CD14-positive monocyte (primary cell): ENCODE data around the gene HHIPL1. TPM values are rescaled to one million over a fixed set of nuclear protein-coding genes. Genes with fewer than 3 reads are reported as not detected.
A peak's percentile ranks its signal among the peaks of the same experiment; 100 is the strongest.

Experiments
- DNase-seq, 3 donors: peaks; one replicate each; pipeline ENCODE4 v3.0.0-alpha.2; 2011 to 2022
- H2AFZ ChIP-seq: 2 replicates; pipeline ENCODE4 v1.6.0; 2012; ENCODE audit warnings: mild to moderate bottlenecking, low read depth, low read length, inconsistent platforms; ENCODE audit not compliant: insufficient read depth, poor library complexity, severe bottlenecking
- H3K27ac ChIP-seq, 2 donors: 1 replicate in 1 of 2; 2 replicates in 1 of 2; pipeline ENCODE4 v1.5.1; 2012 to 2013; ENCODE audit warnings: low read length in 2 of 2, control low read depth in 1 of 2, inconsistent platforms in 1 of 2, low read depth in 1 of 2, mild to moderate bottlenecking in 1 of 2
- H3K27me3 ChIP-seq, 2 donors: one replicate each; pipeline versions ENCODE4 v1.6.0 to v1.6.1; 2011 to 2013; ENCODE audit warnings: low read length in 2 of 2; ENCODE audit not compliant: control insufficient read depth in 2 of 2, insufficient read depth in 2 of 2
- H3K36me3 ChIP-seq, 2 donors: replicated peaks in 1 of 2; 1 replicate in 1 of 2; 2 replicates in 1 of 2; pipeline versions ENCODE4 v1.5.1 to v1.6.1; 2012 to 2013; ENCODE audit warnings: low read length in 2 of 2, control low read depth in 1 of 2, inconsistent platforms in 1 of 2, mild to moderate bottlenecking in 1 of 2; ENCODE audit not compliant: insufficient read depth in 2 of 2, control insufficient read depth in 1 of 2
- H3K4me1 ChIP-seq, 2 donors: 1 replicate in 1 of 2; 2 replicates in 1 of 2; pipeline versions ENCODE4 v1.5.1 to v1.6.1; 2012 to 2013; ENCODE audit warnings: low read length in 2 of 2, control low read depth in 1 of 2, inconsistent platforms in 1 of 2, mild to moderate bottlenecking in 1 of 2, moderate library complexity in 1 of 2; ENCODE audit not compliant: insufficient read depth in 2 of 2, control insufficient read depth in 1 of 2
- H3K4me2 ChIP-seq: replicated peaks from 2 replicates; pipeline ENCODE3; 2012; ENCODE audit warnings: low read length, moderate library complexity, mild to moderate bottlenecking; ENCODE audit not compliant: poor library complexity, severe bottlenecking; ENCODE audit errors: extremely low read depth
- H3K4me3 ChIP-seq, 3 experiments: fragments of 200-600 bp in 1 of 3; sonication (generic) in 1 of 3; replicated peaks in 1 of 3; 1 replicate in 2 of 3; 2 replicates in 1 of 3; pipeline ENCODE4 v1.5.1; 2011 to 2013; ENCODE audit warnings: low read length in 3 of 3, mild to moderate bottlenecking in 3 of 3, control low read depth in 2 of 3, low read depth in 2 of 3, inconsistent platforms in 1 of 3, moderate library complexity in 1 of 3
- H3K79me2 ChIP-seq: 2 replicates; pipeline ENCODE4 v1.6.0; 2012; ENCODE audit warnings: mild to moderate bottlenecking, control low read depth, inconsistent platforms, low read length, moderate library complexity; ENCODE audit not compliant: insufficient read depth
- H3K9ac ChIP-seq: 2 replicates; pipeline ENCODE4 v1.6.0; 2017; ENCODE audit warnings: low read length, mild to moderate bottlenecking; ENCODE audit not compliant: insufficient read depth, poor library complexity, severe bottlenecking
- H3K9me3 ChIP-seq, 2 donors: replicated peaks in 1 of 2; 1 replicate in 1 of 2; 2 replicates in 1 of 2; pipeline versions ENCODE4 v1.5.1 to v1.6.1; 2012 to 2013; ENCODE audit warnings: low read length in 2 of 2, control low read depth in 1 of 2; ENCODE audit not compliant: control insufficient read depth in 1 of 2, insufficient read depth in 1 of 2
- H4K20me1 ChIP-seq: 2 replicates; pipeline ENCODE4 v1.6.0; 2012; ENCODE audit warnings: mild to moderate bottlenecking, low read length, control low read depth, moderate library complexity; ENCODE audit not compliant: insufficient read depth
- H3K27ac Mint-ChIP-seq, 7 donors: one replicate each; pipeline ENCODE4 v1.8.0; 2020; ENCODE audit warnings: mild to moderate bottlenecking in 7 of 7, mixed read lengths in 7 of 7, moderate library complexity in 6 of 7, inconsistent platforms in 2 of 7
- H3K27me3 Mint-ChIP-seq, 3 donors: one replicate each; pipeline ENCODE4 v1.8.0; 2021 to 2022; ENCODE audit warnings: low read depth in 3 of 3, mild to moderate bottlenecking in 3 of 3, mixed read lengths in 3 of 3, moderate library complexity in 3 of 3, inconsistent platforms in 1 of 3
- H3K36me3 Mint-ChIP-seq, 2 donors: one replicate each; pipeline ENCODE4 v1.8.0; 2020; ENCODE audit warnings: mixed read lengths in 2 of 2, inconsistent platforms in 1 of 2, mild to moderate bottlenecking in 1 of 2
- H3K4me1 Mint-ChIP-seq: one replicate; pipeline ENCODE4 v1.8.0; 2020; ENCODE audit warnings: mild to moderate bottlenecking, mixed read lengths
- H3K4me3 Mint-ChIP-seq, 2 donors: one replicate each; pipeline ENCODE4 v1.8.0; 2020; ENCODE audit warnings: mild to moderate bottlenecking in 2 of 2, mixed read lengths in 2 of 2, moderate library complexity in 1 of 2
- H3K9me3 Mint-ChIP-seq, 7 donors: one replicate each; pipeline ENCODE4 v1.8.0; 2020 to 2022; ENCODE audit warnings: mixed read lengths in 7 of 7, mild to moderate bottlenecking in 6 of 7, moderate library complexity in 6 of 7, inconsistent platforms in 2 of 7
- WGBS: methylation state at CpG from one replicate; pipeline ENCODE4 v1.1.5; 2013; ENCODE audit warnings: missing lambda C conversion rate; ENCODE audit not compliant: insufficient coverage; 5-methylcytosine and 5-hydroxymethylcytosine counted together
- intact Hi-C, 2 donors: fragments of 100-400 bp; cut with micrococcal nuclease; formaldehyde crosslinking; loops; one replicate each; pipeline versions ENCODE4 v1.15.0 to v1.15.1; 2023
- polyA plus RNA-seq, 3 donors: library from polyadenylated mRNA; depleted of rRNA in 1 of 3; unstranded in 2 of 3; stranded (reverse) in 1 of 3; fragments of 300-500 nt in 2 of 3; fragments of >200 nt in 1 of 3; fragmentation: Illumina TruSeq in 2 of 3; gene quantifications; 1 replicate in 2 of 3; 2 replicates in 1 of 3; pipeline ENCODE4 v1.2.3, GENCODE V29; 2012 to 2021
- TF ChIP-seq, protein P1 (sequence below): fragments of 200-600 bp; IDR thresholded peaks from one replicate; pipeline ENCODE4 v1.8.0; 2022; ENCODE audit warnings: antibody characterized with exemption, mild to moderate bottlenecking

HHIPL1 gene
- polyA plus RNA-seq, 3 donors = 0.09 TPM; not detected in 2

DNA sequence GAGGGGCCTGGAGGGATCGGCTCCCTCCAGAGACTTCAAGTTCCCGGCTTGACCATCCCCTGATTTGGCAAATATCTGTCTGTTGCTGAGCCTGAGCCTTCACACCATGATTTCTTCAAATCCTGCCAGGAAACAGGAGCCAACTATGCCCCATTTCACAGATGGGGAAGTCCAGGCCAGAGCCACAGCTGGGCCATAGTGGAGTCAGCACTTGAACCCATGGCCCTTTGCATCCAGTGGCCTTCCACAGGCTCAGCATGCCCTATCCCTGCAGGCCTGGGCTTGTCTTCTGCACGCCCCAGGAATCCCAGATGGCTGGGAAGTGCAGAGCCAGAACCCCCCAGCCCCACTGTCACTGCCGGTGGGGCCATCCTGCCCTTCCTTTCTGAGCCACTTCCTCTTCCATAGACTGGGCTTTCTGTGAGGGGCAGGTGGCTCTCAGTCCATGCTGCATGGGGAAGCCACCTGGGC is 84.1 kb downstream of the HHIPL1 start:
- Mint-ChIP-seq H3K27ac (no peak overlapping the region), H3K4me1 (no peaks in the 10 kb centered on the region), H3K27me3 (peaks cover 12 to 46% (median 25%) of the 10 kb centered on the region in 3 donors), H3K4me3 (peak overlapping the region in 1 of 2 donors; percentile 7), H3K9me3 (peaks cover 0 to 2% (median 0%) of the 10 kb centered on the region in 7 donors), H3K36me3 (no peaks in the 10 kb centered on the region)
- no peaks in the 10 kb centered on the region for H3K4me1 ChIP-seq
- no peak overlapping the region for H3K9ac ChIP-seq
- no peak for DNase-seq
- no peaks in the 10 kb centered on the region for H3K79me2 ChIP-seq
- no peak overlapping the region for H3K4me2 ChIP-seq
- no peak overlapping the region for H2AFZ ChIP-seq
- WGBS = 50% methylated on average over 4 of the region's 4 CpGs
- H3K27ac ChIP-seq = no peak overlapping the region
- no peaks in the 10 kb centered on the region for H3K36me3 ChIP-seq
- no peak overlapping the region for H3K4me3 ChIP-seq
- TF ChIP-seq, protein P1, sequence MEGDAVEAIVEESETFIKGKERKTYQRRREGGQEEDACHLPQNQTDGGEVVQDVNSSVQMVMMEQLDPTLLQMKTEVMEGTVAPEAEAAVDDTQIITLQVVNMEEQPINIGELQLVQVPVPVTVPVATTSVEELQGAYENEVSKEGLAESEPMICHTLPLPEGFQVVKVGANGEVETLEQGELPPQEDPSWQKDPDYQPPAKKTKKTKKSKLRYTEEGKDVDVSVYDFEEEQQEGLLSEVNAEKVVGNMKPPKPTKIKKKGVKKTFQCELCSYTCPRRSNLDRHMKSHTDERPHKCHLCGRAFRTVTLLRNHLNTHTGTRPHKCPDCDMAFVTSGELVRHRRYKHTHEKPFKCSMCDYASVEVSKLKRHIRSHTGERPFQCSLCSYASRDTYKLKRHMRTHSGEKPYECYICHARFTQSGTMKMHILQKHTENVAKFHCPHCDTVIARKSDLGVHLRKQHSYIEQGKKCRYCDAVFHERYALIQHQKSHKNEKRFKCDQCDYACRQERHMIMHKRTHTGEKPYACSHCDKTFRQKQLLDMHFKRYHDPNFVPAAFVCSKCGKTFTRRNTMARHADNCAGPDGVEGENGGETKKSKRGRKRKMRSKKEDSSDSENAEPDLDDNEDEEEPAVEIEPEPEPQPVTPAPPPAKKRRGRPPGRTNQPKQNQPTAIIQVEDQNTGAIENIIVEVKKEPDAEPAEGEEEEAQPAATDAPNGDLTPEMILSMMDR = no peak
- peaks cover 0 to 6% of the 10 kb centered on the region in 2 donors for H3K27me3 ChIP-seq
- no peaks in the 10 kb centered on the region for H4K20me1 ChIP-seq
- intact Hi-C loops = no loop called here
- H3K9me3 ChIP-seq = no peaks in the 10 kb centered on the region

Other genes with a start within 250 kb of the HHIPL1 start
- gene SETD3, start 164.3 kb upstream of the HHIPL1 start, polyA plus RNA-seq = 10 to 100 TPM; 22.9 to 39.5 (median 38.7) TPM
- 10 to 100 TPM in 2 of 3 donors, 1 to 10 TPM in 1; 7.7 to 21.5 (median 14.7) TPM for gene CCNK, start 163.7 kb upstream of the HHIPL1 start, polyA plus RNA-seq
- under 1 TPM in 2 of 3 donors, not detected in 1; under 0.01 to 0.03 TPM for gene CCDC85C, start 40.9 kb upstream of the HHIPL1 start, polyA plus RNA-seq
- gene CYP46A1, start 39.2 kb downstream of the HHIPL1 start, polyA plus RNA-seq = not detected
- gene EML1, start 148.3 kb downstream of the HHIPL1 start, polyA plus RNA-seq = not detected